ENCODE data around the gene HERC4. TPM values are rescaled to one million over a fixed set of nuclear protein-coding genes. Genes with fewer than 3 reads are reported as not detected.

The HERC4 gene
- total RNA-seq, 3 donors from 2014 or later (not counting 1 experiment from before 2014, with no cell fraction given), result 78.4 to 104 (median 83.9) TPM

GRCh38 chr10:68088740-68089139 is 13.7 kb upstream of the HERC4 start:
- Mint-ChIP-seq H3K27ac (no peak overlapping the region), H3K9me3 (no peaks in the 10 kb centered on the region), H3K27me3 (ENCODE audit: low read depth in 2 of 2) (peaks cover 3 to 20% of the 10 kb centered on the region in 2 donors), H3K4me1 (no peaks in the 10 kb centered on the region), H3K36me3 (no peaks in the 10 kb centered on the region), H3K4me3 (no peak overlapping the region)
- WGBS (ENCODE audit: insufficient coverage), result 62% methylated on average over 4 of the region's 4 CpGs
- intact Hi-C loops (cut with micrococcal nuclease), result no loop called here
- DNase-seq (no peak), ATAC-seq (no peak)
- no peaks in the 10 kb centered on the region for H3K4me1 ChIP-seq (ENCODE audit: control insufficient read depth, insufficient read depth, low read length)
- H3K9me3 ChIP-seq (ENCODE audit: control insufficient read depth, insufficient read depth, low read length), result no peaks in the 10 kb centered on the region
- no peak for TF ChIP-seq CTCF (IDR thresholded peaks at IDR 0.05)
- no peaks in the 10 kb centered on the region for H3K36me3 ChIP-seq (ENCODE audit: control insufficient read depth, insufficient read depth, low read length)
- H3K27ac ChIP-seq (ENCODE audit: low read length), result no peak overlapping the region
- no peak overlapping the region for H3K4me3 ChIP-seq (ENCODE audit: low read length)
- peaks cover under 1% of the 10 kb centered on the region for H3K27me3 ChIP-seq (ENCODE audit: control insufficient read depth, insufficient read depth, low read length)

- no peak for TF ChIP-seq CTCF (IDR thresholded peaks at IDR 0.05)
- Mint-ChIP-seq H3K4me1 (no peaks in the 10 kb centered on the region), H3K27ac (no peak overlapping the region), H3K27me3 (ENCODE audit: low read depth in 2 of 2) (peaks cover 3 to 24% of the 10 kb centered on the region in 2 donors), H3K4me3 (no peak overlapping the region), H3K36me3 (no peaks in the 10 kb centered on the region), H3K9me3 (no peaks in the 10 kb centered on the region)
- no peak overlapping the region for H3K4me3 ChIP-seq (ENCODE audit: low read length)
- H3K4me1 ChIP-seq (ENCODE audit: control insufficient read depth, insufficient read depth, low read length), result no peaks in the 10 kb centered on the region
- no peaks in the 10 kb centered on the region for H3K9me3 ChIP-seq (ENCODE audit: control insufficient read depth, insufficient read depth, low read length)
- no peaks in the 10 kb centered on the region for H3K36me3 ChIP-seq (ENCODE audit: control insufficient read depth, insufficient read depth, low read length)
- H3K27ac ChIP-seq (ENCODE audit: low read length), result no peak overlapping the region
- intact Hi-C loops (cut with micrococcal nuclease), result no loop called here
- peaks cover 2% of the 10 kb centered on the region for H3K27me3 ChIP-seq (ENCODE audit: control insufficient read depth, insufficient read depth, low read length)
- no peak for ATAC-seq
- WGBS (ENCODE audit: insufficient coverage), result 23% methylated on average over 2 of the region's 2 CpGs
- DNase-seq, result no peak
Measured at GRCh38 chr10:68087685-68088401, 12.8 kb upstream of the HERC4 start.

GRCh38 chr10:68086910-68087684 is 12.0 kb upstream of the HERC4 start:
- Histone ChIP-seq H3K4me3 (ENCODE audit: low read length) (no peak overlapping the region), H3K4me1 (ENCODE audit: control insufficient read depth, insufficient read depth, low read length) (no peaks in the 10 kb centered on the region), H3K27me3 (ENCODE audit: control insufficient read depth, insufficient read depth, low read length) (peaks cover 2% of the 10 kb centered on the region), H3K9me3 (ENCODE audit: control insufficient read depth, insufficient read depth, low read length) (no peaks in the 10 kb centered on the region), H3K27ac (ENCODE audit: low read length) (no peak overlapping the region), H3K36me3 (ENCODE audit: control insufficient read depth, insufficient read depth, low read length) (no peaks in the 10 kb centered on the region)
- Mint-ChIP-seq H3K36me3 (no peaks in the 10 kb centered on the region), H3K4me3 (no peak overlapping the region), H3K4me1 (no peaks in the 10 kb centered on the region), H3K27ac (no peak overlapping the region), H3K27me3 (ENCODE audit: low read depth in 2 of 2) (peaks cover 6 to 29% of the 10 kb centered on the region in 2 donors), H3K9me3 (no peaks in the 10 kb centered on the region)
- intact Hi-C loops (cut with micrococcal nuclease), result no loop called here
- TF ChIP-seq CTCF (IDR thresholded peaks at IDR 0.05), result no peak
- DNase-seq (no peak), ATAC-seq (no peak)
- WGBS (ENCODE audit: insufficient coverage), result 93% methylated on average over 2 of the region's 7 CpGs

Data from natural killer cell (primary cell).